Mucosa of descending colon (tissue), 3 donors: Measurements from ENCODE around the gene PARM1. TPM values are rescaled to one million over a fixed set of nuclear protein-coding genes. Genes with fewer than 3 reads are reported as not detected.
A peak's percentile ranks its signal among the peaks of the same experiment; 100 is the strongest.

ENCODE experiments used
- ATAC-seq: fragments of 200-7000 bp; cut with Tn5 transposase; one replicate; pipeline ENCODE4 v1.9.1; 2020; ENCODE audit warnings: mild to moderate bottlenecking, moderate library complexity
- DNase-seq, 3 donors: peaks; one replicate each; pipeline ENCODE4 v3.0.0-alpha.2; 2020
- H3K36me3 ChIP-seq: fragments of 200-600 bp; one replicate; pipeline ENCODE4 v1.8.0; 2021; ENCODE audit warnings: low read depth, mild to moderate bottlenecking
- H3K4me1 ChIP-seq: fragments of 200-600 bp; one replicate; pipeline ENCODE4 v1.8.0; 2021; ENCODE audit warnings: low read depth, mild to moderate bottlenecking
- H3K4me3 ChIP-seq: fragments of 200-600 bp; one replicate; pipeline ENCODE4 v1.8.0; 2021; ENCODE audit warnings: mild to moderate bottlenecking
- H3K9me3 ChIP-seq: fragments of 200-600 bp; one replicate; pipeline ENCODE4 v1.8.0; 2021; ENCODE audit warnings: mild to moderate bottlenecking
- intact Hi-C, 2 donors: fragments of 100-400 bp; cut with DNase I in 1 of 2; cut with micrococcal nuclease in 1 of 2; formaldehyde crosslinking; loops; one replicate each; pipeline versions ENCODE4 v1.11.0 to v1.11.1; 2022; cut with DNase I, micrococcal nuclease
- total RNA-seq, 3 donors: library from RNA; stranded (reverse); fragmentation: NEBNext Ultra II Directional in 2 of 3; extraction: Animal tissue kit (Norgen Biotek cat#: 25700) in 2 of 3; gene quantifications; one replicate each; pipeline versions ENCODE4 v1.2.1 to v1.2.4, GENCODE V29; 2021 to 2023
- TF ChIP-seq, protein P1 (sequence below): fragments of 200-600 bp; IDR thresholded peaks from one replicate; pipeline ENCODE4 v1.8.0; 2022; ENCODE audit warnings: antibody characterized with exemption, mild to moderate bottlenecking
- donor health status: DM: no; HTN: no; CAD: no; lungs with moderate emphysema.
- donor health status: DM: no; HTN: no; CAD: no.
- donor health status: DM: no; HTN: yes; CAD: no.

PARM1 gene
- total RNA-seq, 3 donors from 2014 or later = 120 to 286 (median 209) TPM

DNA sequence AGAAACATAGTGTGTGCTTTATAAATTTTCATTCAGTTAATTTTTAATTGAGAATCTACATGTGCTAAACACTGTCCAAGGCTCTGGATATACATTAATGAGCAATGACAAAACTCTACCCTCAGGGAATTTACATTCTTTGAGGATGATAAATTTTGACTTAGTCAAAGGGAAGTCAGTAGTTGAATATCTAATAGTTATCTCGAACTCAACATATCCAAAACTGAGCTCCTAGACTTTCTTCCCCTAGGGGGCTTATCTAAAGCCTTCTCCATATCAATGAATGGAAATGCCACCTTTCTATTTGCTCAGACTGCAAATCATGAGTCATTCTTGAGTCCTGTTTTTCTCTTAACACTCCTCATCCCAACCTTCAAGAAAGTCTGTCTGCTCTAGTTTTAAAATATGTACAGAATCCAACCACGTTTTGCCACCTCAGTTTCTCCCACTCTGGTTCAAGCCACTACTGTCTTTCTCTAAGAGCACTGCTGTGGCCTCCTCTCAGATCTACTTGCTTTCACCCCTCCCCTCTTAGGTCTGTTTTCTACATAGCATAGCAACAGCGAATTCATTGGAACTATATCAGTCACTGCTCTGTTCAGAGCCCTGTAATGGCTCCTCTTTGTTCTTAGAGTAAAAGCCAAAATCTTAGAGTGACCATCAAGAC lies 9.5 kb downstream of the PARM1 start:
- no peak overlapping the region for H3K4me3 ChIP-seq
- intact Hi-C loops = no loop called here
- H3K36me3 ChIP-seq = no peaks in the 10 kb centered on the region
- ATAC-seq (no peak), DNase-seq (no peak)
- TF ChIP-seq, protein P1, sequence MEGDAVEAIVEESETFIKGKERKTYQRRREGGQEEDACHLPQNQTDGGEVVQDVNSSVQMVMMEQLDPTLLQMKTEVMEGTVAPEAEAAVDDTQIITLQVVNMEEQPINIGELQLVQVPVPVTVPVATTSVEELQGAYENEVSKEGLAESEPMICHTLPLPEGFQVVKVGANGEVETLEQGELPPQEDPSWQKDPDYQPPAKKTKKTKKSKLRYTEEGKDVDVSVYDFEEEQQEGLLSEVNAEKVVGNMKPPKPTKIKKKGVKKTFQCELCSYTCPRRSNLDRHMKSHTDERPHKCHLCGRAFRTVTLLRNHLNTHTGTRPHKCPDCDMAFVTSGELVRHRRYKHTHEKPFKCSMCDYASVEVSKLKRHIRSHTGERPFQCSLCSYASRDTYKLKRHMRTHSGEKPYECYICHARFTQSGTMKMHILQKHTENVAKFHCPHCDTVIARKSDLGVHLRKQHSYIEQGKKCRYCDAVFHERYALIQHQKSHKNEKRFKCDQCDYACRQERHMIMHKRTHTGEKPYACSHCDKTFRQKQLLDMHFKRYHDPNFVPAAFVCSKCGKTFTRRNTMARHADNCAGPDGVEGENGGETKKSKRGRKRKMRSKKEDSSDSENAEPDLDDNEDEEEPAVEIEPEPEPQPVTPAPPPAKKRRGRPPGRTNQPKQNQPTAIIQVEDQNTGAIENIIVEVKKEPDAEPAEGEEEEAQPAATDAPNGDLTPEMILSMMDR = no peak
- no peaks in the 10 kb centered on the region for H3K9me3 ChIP-seq
- no peaks in the 10 kb centered on the region for H3K4me1 ChIP-seq

DNA sequence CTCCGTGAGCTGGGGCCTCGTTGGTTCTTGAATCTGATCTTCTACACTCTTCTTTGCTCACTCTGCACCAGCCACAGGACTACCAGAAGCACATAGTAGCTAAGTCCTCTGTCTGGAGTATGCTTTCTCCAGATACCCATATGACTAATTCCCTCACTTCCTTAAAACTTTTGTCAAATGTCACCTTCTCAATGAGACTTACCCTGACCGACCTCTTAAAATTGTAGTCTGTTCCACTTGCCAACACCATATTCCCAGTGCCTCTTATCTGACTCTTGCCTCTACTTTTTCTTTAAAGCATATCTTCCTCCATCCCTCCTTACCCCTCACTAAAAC lies 10.0 kb downstream of the PARM1 start:
- TF ChIP-seq, protein P1 = no peak
- no peaks in the 10 kb centered on the region for H3K9me3 ChIP-seq
- intact Hi-C loops = no loop called here
- no peaks in the 10 kb centered on the region for H3K36me3 ChIP-seq
- DNase-seq = no peak
- no peak overlapping the region for H3K4me3 ChIP-seq
- H3K4me1 ChIP-seq = peaks cover under 1% of the 10 kb centered on the region
- ATAC-seq = no peak

DNA sequence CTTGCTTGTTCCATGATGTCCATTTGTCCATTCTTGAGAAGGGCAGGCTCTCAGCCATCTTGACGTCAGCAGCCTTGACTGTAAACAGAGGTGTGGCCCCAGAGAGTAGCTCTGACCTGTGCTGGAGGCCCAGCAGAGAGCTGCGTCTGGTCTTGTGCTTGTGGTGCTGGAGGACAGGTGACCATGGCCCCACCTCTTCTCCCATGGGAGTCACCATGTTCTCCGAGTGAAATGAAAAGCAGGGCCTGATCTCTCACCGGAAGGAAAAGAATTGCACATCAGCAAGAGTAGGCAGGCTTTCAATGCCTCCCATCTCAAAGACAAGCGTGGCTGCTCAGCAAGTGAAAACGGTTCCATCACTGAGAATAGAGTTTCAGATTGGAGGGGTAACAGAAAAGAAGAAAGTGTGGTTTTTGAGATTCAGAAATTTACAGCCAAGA lies 11.5 kb downstream of the PARM1 start:
- Histone ChIP-seq H3K4me1 (peaks cover 3% of the 10 kb centered on the region), H3K4me3 (no peak overlapping the region), H3K9me3 (no peaks in the 10 kb centered on the region), H3K36me3 (no peaks in the 10 kb centered on the region)
- ATAC-seq = peak; percentile 86
- intact Hi-C loops = no loop called here
- TF ChIP-seq, protein P1 = no peak
- DNase-seq = peak; percentile 59 to 69 (median 61)

DNA sequence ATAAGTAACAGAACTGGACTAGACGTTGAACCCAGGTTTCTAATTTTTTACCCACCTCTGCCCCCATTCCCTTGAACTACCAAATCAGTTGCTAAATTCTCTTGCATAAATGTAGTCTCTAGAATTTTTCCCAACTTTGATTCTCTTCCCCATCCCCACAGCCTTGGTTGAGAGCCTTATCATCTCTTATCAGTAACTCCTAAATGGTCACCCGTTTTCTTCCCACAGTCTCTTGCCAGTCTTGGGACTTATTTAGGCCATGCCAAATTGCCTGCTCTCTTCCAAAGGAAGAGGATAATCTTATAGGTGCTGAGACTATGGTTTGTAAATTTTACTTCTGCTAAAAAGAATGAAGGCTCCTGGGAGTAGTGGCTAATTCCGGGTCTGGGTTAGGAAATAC lies 13.3 kb downstream of the PARM1 start:
- Histone ChIP-seq H3K36me3 (no peaks in the 10 kb centered on the region), H3K4me3 (no peak overlapping the region), H3K9me3 (no peaks in the 10 kb centered on the region), H3K4me1 (peaks cover 5% of the 10 kb centered on the region)
- TF ChIP-seq, protein P1 = no peak
- intact Hi-C loops = no loop called here
- DNase-seq = no peak
- ATAC-seq = no peak

DNA sequence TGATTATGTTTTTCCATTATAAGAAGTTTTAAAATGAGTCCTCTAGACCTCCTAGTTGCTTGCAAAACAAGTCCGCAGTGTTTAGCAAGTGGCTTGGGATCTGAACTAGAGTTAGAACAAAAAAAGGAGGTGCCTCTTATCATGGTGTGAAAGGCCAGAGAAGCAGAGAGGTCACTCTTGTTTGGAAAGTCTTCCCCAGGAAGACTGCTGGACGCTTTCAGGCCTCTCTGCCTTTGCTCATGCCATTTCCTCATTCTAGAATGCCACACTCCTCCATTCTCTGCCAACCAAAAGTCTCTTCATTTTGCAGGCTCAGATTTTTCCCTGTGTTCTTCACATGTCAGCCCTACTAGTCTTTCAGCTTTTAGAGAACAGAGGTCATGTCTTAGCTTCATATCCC lies 14.9 kb downstream of the PARM1 start:
- TF ChIP-seq, protein P1 = no peak
- Histone ChIP-seq H3K4me1 (peaks cover 5% of the 10 kb centered on the region), H3K36me3 (no peaks in the 10 kb centered on the region), H3K4me3 (peak overlapping the region; percentile 7), H3K9me3 (no peaks in the 10 kb centered on the region)
- DNase-seq (peak in 1 of 3 donors; percentile 15), ATAC-seq (peak; percentile 42)
- intact Hi-C loops = no loop called here
